Hematopoietic multipotent progenitor cell treated with erythropoietin and hydrocortisone succinate and interleukin-3 and kit ligand, for 15 days (in vitro differentiated cells): ENCODE measurements around the gene CRIP1.
A peak's percentile ranks its signal among the peaks of the same experiment; 100 is the strongest.

Experiments
- DNase-seq: peaks from one replicate; pipeline ENCODE4 v3.0.0-alpha.2; 2015; ENCODE audit warnings: low spot score

The CRIP1 gene

GRCh38 chr14:105480807-105481801, 5.6 kb upstream of the CRIP1 start:
- peak; percentile 80 for DNase-seq

GRCh38 chr14:105481886-105482457, 4.7 kb upstream of the CRIP1 start:
- peak; percentile 90 for DNase-seq

- no peak for DNase-seq
These were observed 4.1 kb upstream of the CRIP1 start for GRCh38 chr14:105482486-105483110.

GRCh38 chr14:105483300-105484068, 3.2 kb upstream of the CRIP1 start:
- no peak for DNase-seq

- no peak for DNase-seq
These were observed 2.4 kb upstream of the CRIP1 start for GRCh38 chr14:105484069-105484996.

- no peak for DNase-seq
These were observed 1.7 kb upstream of the CRIP1 start for GRCh38 chr14:105484997-105485393.

- peak; percentile 38 for DNase-seq
These were observed 935 bp upstream of the CRIP1 start for GRCh38 chr14:105485739-105486162.

- no peak for DNase-seq
These were observed 325 bp downstream of the CRIP1 start for GRCh38 chr14:105486974-105487448.

GRCh38 chr14:105487449-105487985, 831 bp downstream of the CRIP1 start:
- DNase-seq: no peak

- DNase-seq: no peak
These were observed 1.5 kb downstream of the CRIP1 start for GRCh38 chr14:105487986-105488777.

- no peak for DNase-seq
These were observed 2.3 kb downstream of the CRIP1 start for GRCh38 chr14:105488781-105489541.

GRCh38 chr14:105489542-105490266, 3.0 kb downstream of the CRIP1 start:
- DNase-seq: peak; percentile 80

GRCh38 chr14:105490267-105490571, 3.5 kb downstream of the CRIP1 start:
- DNase-seq: no peak

- DNase-seq: peak; percentile 99
These were observed 4.1 kb downstream of the CRIP1 start, which contains the start of gene TEDC1 for GRCh38 chr14:105490572-105491365. Gene TEDC1, plus strand, starts transcription at chr14:105491246. Its CDS starts 130 bp downstream, at chr14:105491376.

GRCh38 chr14:105491366-105491973, 4.8 kb downstream of the CRIP1 start:
- peak; percentile 90 for DNase-seq

GRCh38 chr14:105492031-105492970, 5.6 kb downstream of the CRIP1 start:
- DNase-seq: no peak
